KBM-7 (cell line): ENCODE data around the gene SLC12A6.
A peak's percentile ranks its signal among the peaks of the same experiment; 100 is the strongest.

ENCODE experiments used
- DNase-seq: peaks from one replicate; pipeline ENCODE4 v3.0.0-alpha.2; 2015
- in situ Hi-C: fragments of 300-500 bp; cut with MboI; formaldehyde crosslinking; loops from 2 replicates; pipeline ENCODE4 v1.14.3; 2020; ENCODE audit warnings: low sequenced_read_pairs, low pct_unique_long_range_greater_than_20kb, mixed read lengths

SLC12A6 gene

GRCh38 chr15:34335176-34336032, 2.2 kb downstream of the SLC12A6 start:
- in situ Hi-C loops = no loop called here
- DNase-seq = peak; percentile 77

DNA sequence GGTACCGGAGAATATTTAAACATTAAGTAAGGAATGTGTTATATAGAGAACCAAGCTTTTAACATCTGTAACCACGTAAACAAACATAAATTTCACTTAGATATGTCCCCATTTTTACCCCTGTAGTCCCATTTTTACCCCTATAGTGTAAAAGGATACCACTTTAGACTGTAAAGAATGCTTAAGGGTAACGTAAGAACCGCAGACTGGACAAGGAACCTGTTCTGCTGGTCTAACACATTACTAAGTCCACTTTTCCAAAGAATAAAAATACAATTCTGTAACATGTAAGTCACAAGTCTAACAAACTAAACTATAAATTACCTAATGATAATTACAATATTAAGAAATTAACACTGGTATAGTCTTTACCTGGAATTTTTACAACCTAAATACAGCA, 2.9 kb downstream of the SLC12A6 start:
- in situ Hi-C loops = no loop called here
- DNase-seq = no peak

- in situ Hi-C loops = no loop called here
- no peak for DNase-seq
Measured at GRCh38 chr15:34332553-34333120, 4.9 kb downstream of the SLC12A6 start.

DNA sequence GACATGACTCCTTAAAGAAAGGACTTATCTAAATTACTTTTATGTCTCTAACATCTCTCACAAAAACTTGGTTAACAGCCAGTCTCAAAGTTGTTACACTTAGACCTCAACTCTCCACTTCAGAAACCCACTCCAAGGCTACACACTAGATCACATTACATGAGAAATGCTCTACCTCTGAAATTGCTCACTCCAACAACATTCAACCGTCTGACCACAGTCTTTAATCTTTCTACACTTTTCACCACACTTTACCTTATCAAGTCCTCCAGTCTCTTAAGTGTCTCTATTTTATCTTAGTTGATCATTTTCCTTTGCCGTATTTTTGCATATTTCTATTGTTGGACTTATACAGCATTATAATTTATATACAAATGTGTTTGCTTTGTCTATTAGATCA, 5.8 kb downstream of the SLC12A6 start:
- peak; percentile 48 for DNase-seq
- in situ Hi-C loops = no loop called here

DNA sequence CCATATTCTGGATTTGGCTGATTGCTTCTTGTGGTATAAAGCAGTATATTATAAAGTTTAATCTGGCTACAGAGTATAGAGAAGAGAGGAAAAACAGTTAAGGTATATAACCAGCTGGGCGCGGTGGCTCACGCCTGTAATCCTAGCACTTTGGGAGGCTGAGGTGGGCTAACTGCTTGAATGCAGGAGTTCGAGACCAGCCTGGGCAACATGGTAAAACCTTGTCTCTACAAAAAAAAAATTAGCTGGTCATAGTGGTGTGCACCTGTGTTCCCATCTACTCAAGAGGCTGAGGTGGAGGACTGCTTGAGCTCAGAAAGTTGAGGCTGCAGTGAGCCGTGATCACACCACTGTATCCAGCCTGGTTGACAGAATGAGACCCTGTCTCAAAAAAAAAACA, 7.3 kb downstream of the SLC12A6 start:
- no peak for DNase-seq
- in situ Hi-C loops = no loop called here

GRCh38 chr15:34329006-34329405, 8.6 kb downstream of the SLC12A6 start:
- in situ Hi-C loops = no loop called here
- DNase-seq = no peak

DNA sequence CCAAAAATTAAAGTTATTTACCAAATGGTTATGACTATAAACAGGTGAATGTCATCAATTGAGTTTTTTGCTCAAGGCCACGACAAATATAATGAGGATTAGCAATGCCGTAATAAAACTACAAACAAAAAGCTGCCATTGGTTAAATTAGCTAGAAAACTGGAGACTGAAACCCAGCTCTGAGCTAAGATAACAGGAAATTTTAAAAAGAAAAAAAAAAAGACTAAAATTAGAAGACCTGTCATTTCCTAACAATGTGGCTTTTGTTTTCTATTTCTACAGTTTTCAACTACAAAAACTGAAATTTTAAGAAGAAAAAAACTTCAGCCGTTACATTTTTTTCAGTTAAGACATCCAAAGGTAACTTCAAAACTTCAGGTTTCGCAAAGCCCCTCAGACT, 9.7 kb downstream of the SLC12A6 start:
- in situ Hi-C loops = no loop called here
- DNase-seq = no peak

DNA sequence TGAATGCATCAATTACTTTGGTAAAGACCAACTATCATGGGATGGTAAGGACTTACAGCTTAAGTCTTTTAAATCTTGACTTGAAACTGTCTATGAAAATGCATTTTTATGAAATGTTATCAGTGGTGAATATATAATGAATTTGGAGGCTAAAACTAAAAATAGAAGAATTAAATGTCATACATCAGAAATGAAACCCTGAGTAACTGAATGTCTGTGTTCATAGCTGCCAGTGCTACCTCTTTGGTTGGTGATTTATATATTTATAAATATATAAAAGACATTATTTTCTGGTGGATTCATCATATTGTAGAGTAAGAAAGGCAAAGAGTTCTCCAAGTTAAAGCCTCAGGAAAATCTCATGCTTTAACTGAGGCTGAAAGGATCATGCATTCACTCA, 12.2 kb downstream of the SLC12A6 start:
- in situ Hi-C loops = no loop called here
- DNase-seq = no peak

DNA sequence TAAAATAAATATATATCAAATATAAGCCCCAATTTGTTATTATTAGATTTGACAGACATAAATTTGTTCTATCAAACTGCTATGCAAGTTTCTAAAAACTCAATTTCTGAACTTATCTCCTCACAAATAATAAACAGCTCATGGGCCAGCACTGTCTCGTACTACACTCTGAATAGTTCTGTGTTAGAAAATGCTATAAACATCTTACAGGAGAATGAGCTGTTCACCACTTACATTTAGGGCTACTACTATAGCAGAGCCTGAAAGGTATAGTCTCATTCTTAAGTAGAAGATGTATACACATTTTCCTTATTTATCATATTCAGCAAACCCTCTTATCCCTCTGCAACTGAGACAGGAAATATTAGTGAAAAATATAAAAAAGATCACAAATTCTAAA, 12.6 kb downstream of the SLC12A6 start:
- no peak for DNase-seq
- in situ Hi-C loops = no loop called here

GRCh38 chr15:34323217-34323616, 14.4 kb downstream of the SLC12A6 start:
- DNase-seq = no peak
- in situ Hi-C loops = no loop called here

GRCh38 chr15:34318277-34319079, 19.1 kb downstream of the SLC12A6 start:
- in situ Hi-C loops = no loop called here
- peak; percentile 78 for DNase-seq

- no peak for DNase-seq
- in situ Hi-C loops = no loop called here
Measured at GRCh38 chr15:34314491-34315490, 22.8 kb downstream of the SLC12A6 start.

GRCh38 chr15:34311563-34311962, 26.0 kb downstream of the SLC12A6 start:
- in situ Hi-C loops = no loop called here

DNA sequence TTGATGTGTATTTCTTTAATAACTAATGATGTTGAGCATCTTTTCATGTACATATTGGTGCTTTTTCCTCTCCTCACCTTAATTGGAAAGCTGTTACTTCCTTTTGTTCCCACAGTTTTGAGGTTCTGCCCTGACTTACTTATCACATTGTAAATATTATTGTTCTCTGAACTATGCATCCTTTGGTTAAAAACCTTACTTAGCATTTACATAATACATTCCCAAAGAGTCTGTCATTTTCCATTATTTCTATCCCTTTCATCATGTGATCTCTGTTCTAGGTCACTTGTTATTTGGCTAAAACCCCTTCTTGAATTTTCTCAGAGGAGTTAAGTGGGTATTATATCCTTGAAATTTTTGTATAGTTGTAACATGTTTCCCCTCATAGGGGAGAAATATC, 33.0 kb downstream of the SLC12A6 start:
- in situ Hi-C loops = no loop called here
- no peak for DNase-seq

More at GRCh38 chr15:34311563-34311962, 26.0 kb downstream of the SLC12A6 start:
- DNase-seq = no peak

- no peak for DNase-seq
- in situ Hi-C loops = no loop called here
Measured at GRCh38 chr15:34301058-34301457, 36.5 kb downstream of the SLC12A6 start.

DNA sequence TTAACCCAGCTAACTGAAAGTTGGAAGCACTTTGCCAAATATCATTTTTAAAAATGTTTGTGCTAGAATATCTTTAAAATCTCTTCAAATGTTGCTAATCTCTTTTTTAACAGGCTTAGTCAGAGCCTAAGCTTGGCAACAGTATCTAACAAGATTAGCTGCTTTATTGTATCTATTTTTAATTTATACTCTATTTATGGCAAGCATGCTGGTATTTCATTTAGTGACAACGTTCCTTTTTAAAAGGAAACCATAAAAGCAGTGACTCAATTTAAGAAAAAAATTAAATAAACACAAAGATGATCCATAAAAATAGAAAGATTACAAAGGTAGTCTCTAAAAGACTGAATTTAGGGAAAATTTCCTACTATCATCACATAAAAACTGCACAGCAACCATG, 40.5 kb downstream of the SLC12A6 start:
- DNase-seq = no peak
- in situ Hi-C loops = no loop called here

DNA sequence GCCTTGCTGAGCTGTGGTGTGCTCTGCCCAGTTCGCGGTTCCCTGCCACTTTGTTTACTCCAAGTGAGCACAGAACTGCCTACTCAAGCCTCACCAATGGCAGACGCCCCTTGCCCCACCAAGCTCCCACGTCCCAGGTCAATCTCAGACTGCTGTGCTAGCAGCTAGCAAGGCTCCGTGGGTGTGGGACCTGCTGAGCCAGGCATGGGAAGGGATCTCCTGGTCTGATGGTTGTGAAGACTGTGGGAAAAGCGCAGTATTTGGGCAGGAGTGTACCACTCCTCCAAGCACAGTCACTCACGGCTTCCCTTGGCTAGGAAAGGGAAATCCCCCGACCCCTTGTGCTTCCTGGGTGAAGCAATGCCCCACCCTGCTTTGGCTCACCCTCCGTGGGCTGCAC, 45.0 kb downstream of the SLC12A6 start:
- in situ Hi-C loops = no loop called here
- no peak for DNase-seq

GRCh38 chr15:34284937-34285336, 52.6 kb downstream of the SLC12A6 start:
- DNase-seq = no peak
- in situ Hi-C loops = no loop called here

- in situ Hi-C loops = no loop called here
Measured at GRCh38 chr15:34282384-34282783, 55.2 kb downstream of the SLC12A6 start.

More at GRCh38 chr15:34282384-34282783, 55.2 kb downstream of the SLC12A6 start:
- DNase-seq = no peak
